ENCODE results near the gene PAK6.

DNA sequence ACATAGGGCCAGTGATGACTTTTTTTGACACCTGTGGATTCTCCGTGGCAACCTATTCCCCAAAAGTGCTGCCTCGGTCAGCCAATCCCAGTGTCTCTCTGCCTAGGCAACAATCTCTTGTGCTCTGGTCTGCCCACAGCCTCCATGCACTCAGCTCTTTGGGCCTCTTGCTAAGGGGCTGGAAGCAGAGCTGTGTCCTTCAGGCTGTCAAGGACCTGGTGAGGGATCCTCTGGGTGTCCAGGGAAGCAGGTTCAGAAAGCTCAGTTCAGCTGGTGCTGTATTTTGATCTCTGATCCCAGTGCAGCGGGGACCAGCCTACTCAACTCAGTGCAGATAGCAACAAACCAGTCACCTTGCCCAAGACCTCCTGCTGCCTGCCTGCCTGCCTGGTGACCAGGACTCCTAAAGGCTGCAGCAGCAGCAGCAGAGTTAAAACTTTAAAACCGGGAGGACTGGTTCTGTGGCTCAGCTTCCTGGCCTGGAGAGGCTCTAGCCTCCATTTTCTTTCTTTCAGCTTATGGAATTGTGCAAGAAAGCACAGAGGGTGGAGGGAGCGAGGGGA is 6.2 kb downstream of the PAK6 start:
- TF ChIP-seq, protein P1, sequence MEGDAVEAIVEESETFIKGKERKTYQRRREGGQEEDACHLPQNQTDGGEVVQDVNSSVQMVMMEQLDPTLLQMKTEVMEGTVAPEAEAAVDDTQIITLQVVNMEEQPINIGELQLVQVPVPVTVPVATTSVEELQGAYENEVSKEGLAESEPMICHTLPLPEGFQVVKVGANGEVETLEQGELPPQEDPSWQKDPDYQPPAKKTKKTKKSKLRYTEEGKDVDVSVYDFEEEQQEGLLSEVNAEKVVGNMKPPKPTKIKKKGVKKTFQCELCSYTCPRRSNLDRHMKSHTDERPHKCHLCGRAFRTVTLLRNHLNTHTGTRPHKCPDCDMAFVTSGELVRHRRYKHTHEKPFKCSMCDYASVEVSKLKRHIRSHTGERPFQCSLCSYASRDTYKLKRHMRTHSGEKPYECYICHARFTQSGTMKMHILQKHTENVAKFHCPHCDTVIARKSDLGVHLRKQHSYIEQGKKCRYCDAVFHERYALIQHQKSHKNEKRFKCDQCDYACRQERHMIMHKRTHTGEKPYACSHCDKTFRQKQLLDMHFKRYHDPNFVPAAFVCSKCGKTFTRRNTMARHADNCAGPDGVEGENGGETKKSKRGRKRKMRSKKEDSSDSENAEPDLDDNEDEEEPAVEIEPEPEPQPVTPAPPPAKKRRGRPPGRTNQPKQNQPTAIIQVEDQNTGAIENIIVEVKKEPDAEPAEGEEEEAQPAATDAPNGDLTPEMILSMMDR (IDR thresholded peaks at IDR 0.05; ENCODE audit: low read length), result no peak
- no peak for TF ChIP-seq EZH2phosphoT487 (IDR thresholded peaks at IDR 0.05; ENCODE audit: low read length)
- no peak for TF ChIP-seq EZH2 (optimal IDR thresholded peaks at IDR 0.05; ENCODE audit: low read depth, low read length)
